Lower lobe of right lung (tissue), 2 donors: ENCODE data around the gene ARHGAP32. TPM values are rescaled to one million over a fixed set of nuclear protein-coding genes. Genes with fewer than 3 reads are reported as not detected.

Source experiments
- ATAC-seq, 2 donors: fragments of 200-7000 bp; cut with Tn5 transposase; one replicate each; pipeline ENCODE4 v1.9.1; 2020 to 2022; ENCODE audit warnings: mild to moderate bottlenecking in 2 of 2, moderate library complexity in 2 of 2
- DNase-seq: peaks from one replicate; pipeline ENCODE4 v3.0.0-alpha.2; 2020
- H3K27ac ChIP-seq: fragments of 200-600 bp; one replicate; pipeline ENCODE4 v1.8.0; 2022
- H3K27me3 ChIP-seq: fragments of 200-600 bp; one replicate; pipeline ENCODE4 v1.8.0; 2022; ENCODE audit warnings: low read depth
- H3K36me3 ChIP-seq: fragments of 200-600 bp; one replicate; pipeline ENCODE4 v1.8.0; 2022; ENCODE audit warnings: mild to moderate bottlenecking
- H3K4me1 ChIP-seq: fragments of 200-600 bp; one replicate; pipeline ENCODE4 v1.8.0; 2022
- H3K4me3 ChIP-seq: fragments of 200-600 bp; one replicate; pipeline ENCODE4 v1.8.0; 2022; ENCODE audit warnings: mild to moderate bottlenecking
- H3K9me3 ChIP-seq: fragments of 200-600 bp; one replicate; pipeline ENCODE4 v1.8.0; 2022
- CTCF ChIP-seq: fragments of 200-600 bp; IDR thresholded peaks from one replicate; pipeline ENCODE4 v1.8.0; 2022; ENCODE audit warnings: antibody characterized with exemption, mild to moderate bottlenecking
- intact Hi-C: fragments of 100-400 bp; cut with DNase I; formaldehyde crosslinking; loops from one replicate; pipeline ENCODE4 v1.11.0; 2022
- total RNA-seq: library from RNA; stranded (reverse); fragmentation: NEBNext Ultra II Directional; extraction: Animal tissue kit (Norgen Biotek cat#: 25700); gene quantifications from one replicate; pipeline ENCODE4 v1.2.1, GENCODE V29; 2021
- donor health status: DM: no; HTN: yes; CAD: no; lungs with severe emphysema.

The ARHGAP32 gene
- total RNA-seq, 1 donor from 2014 or later: 27.9 TPM

- ATAC-seq (no peak), DNase-seq (no peak)
- no peak for TF ChIP-seq CTCF
- H3K27me3 ChIP-seq: no peaks in the 10 kb centered on the region
- H3K9me3 ChIP-seq: no peaks in the 10 kb centered on the region
- no peaks in the 10 kb centered on the region for H3K4me1 ChIP-seq
- no peaks in the 10 kb centered on the region for H3K36me3 ChIP-seq
- H3K4me3 ChIP-seq: no peak overlapping the region
- no peak overlapping the region for H3K27ac ChIP-seq
- intact Hi-C loops: no loop called here
Measured at GRCh38 chr11:128949791-128950454, 242.2 kb downstream of the ARHGAP32 start.

GRCh38 chr11:128948583-128948982 is 243.5 kb downstream of the ARHGAP32 start:
- Histone ChIP-seq H3K36me3 (no peaks in the 10 kb centered on the region), H3K27ac (no peak overlapping the region), H3K9me3 (no peaks in the 10 kb centered on the region), H3K4me3 (no peak overlapping the region), H3K27me3 (no peaks in the 10 kb centered on the region), H3K4me1 (no peaks in the 10 kb centered on the region)
- no peak for DNase-seq
- ATAC-seq: no peak
- intact Hi-C loops: no loop called here
- TF ChIP-seq CTCF: no peak

- ATAC-seq: no peak
- TF ChIP-seq CTCF: no peak
- H3K27me3 ChIP-seq: no peaks in the 10 kb centered on the region
- intact Hi-C loops: no loop called here
- no peak overlapping the region for H3K4me3 ChIP-seq
- no peaks in the 10 kb centered on the region for H3K9me3 ChIP-seq
- H3K36me3 ChIP-seq: no peaks in the 10 kb centered on the region
- DNase-seq: no peak
- no peaks in the 10 kb centered on the region for H3K4me1 ChIP-seq
- H3K27ac ChIP-seq: no peak overlapping the region
Measured at GRCh38 chr11:128947773-128948172, 244.4 kb downstream of the ARHGAP32 start.

- TF ChIP-seq CTCF: no peak
- Histone ChIP-seq H3K9me3 (no peaks in the 10 kb centered on the region), H3K4me1 (no peaks in the 10 kb centered on the region), H3K27me3 (no peaks in the 10 kb centered on the region), H3K4me3 (no peak overlapping the region), H3K36me3 (no peaks in the 10 kb centered on the region), H3K27ac (no peak overlapping the region)
- intact Hi-C loops: no loop called here
- ATAC-seq (no peak), DNase-seq (no peak)
Measured at GRCh38 chr11:128946648-128947047, 245.5 kb downstream of the ARHGAP32 start.

- H3K27me3 ChIP-seq: no peaks in the 10 kb centered on the region
- no peak for TF ChIP-seq CTCF
- no peaks in the 10 kb centered on the region for H3K9me3 ChIP-seq
- H3K4me3 ChIP-seq: no peak overlapping the region
- intact Hi-C loops: no loop called here
- H3K27ac ChIP-seq: no peak overlapping the region
- DNase-seq (no peak), ATAC-seq (no peak)
- H3K36me3 ChIP-seq: no peaks in the 10 kb centered on the region
- no peaks in the 10 kb centered on the region for H3K4me1 ChIP-seq
Measured at GRCh38 chr11:128943428-128943976, 248.6 kb downstream of the ARHGAP32 start.
